ENCODE results near the gene BTBD9. TPM values are rescaled to one million over a fixed set of nuclear protein-coding genes. Genes with fewer than 3 reads are reported as not detected.

BTBD9 gene
- total and polyA plus RNA-seq, 2 donors (not counting 3 experiments of a cell fraction or from before 2014, with no cell fraction given) = 4.9 to 15.0 TPM

- no TSS peak for BruUV-seq (replicated peaks)
- TF ChIP-seq MYC (IDR thresholded peaks at IDR 0.05; ENCODE audit: low read depth, low read length) (no peak), MAX (IDR thresholded peaks at IDR 0.05; ENCODE audit: insufficient read depth, insufficient read length) (no peak), JUN (IDR thresholded peaks at IDR 0.05; ENCODE audit: borderline replicate concordance, insufficient read depth, insufficient read length, low read depth) (no peak), GATA2 (IDR thresholded peaks at IDR 0.05; ENCODE audit: insufficient read depth, insufficient read length, low read depth, low read length) (no peak), EZH2 (IDR thresholded peaks at IDR 0.05; ENCODE audit: borderline replicate concordance, low read depth, low read length, severe bottlenecking) (no peak), POLR2A (IDR thresholded peaks at IDR 0.05; ENCODE audit: low read depth, low read length) (no peak), CTCF (IDR thresholded peaks at IDR 0.05; ENCODE audit: extremely low read depth in 1 of 2, insufficient read depth in 1 of 2, low read depth in 1 of 2, low read length in 2 of 2) (no peak), FOS (IDR thresholded peaks at IDR 0.05; ENCODE audit: borderline replicate concordance, insufficient read depth, low read length) (no peak), POLR2AphosphoS5 (IDR thresholded peaks at IDR 0.05; ENCODE audit: insufficient read depth, low read depth, low read length) (no peak)
- CTCF ChIA-PET = interaction anchor here (1.1 kb wide), 1 partner anchor 9 kb away, joined by 5 read pairs; no protein-coding TSS in a partner anchor
Measured at GRCh38 chr6:38352636-38353035, 287.1 kb downstream of the BTBD9 start.

More at GRCh38 chr6:38352636-38353035, 287.1 kb downstream of the BTBD9 start:
- H2AFZ ChIP-seq (ENCODE audit: low read depth, low read length) = no peak overlapping the region
- H3K79me2 ChIP-seq (ENCODE audit: control insufficient read depth, insufficient read depth, low read length) = no peaks in the 10 kb centered on the region
- DNase-seq (ENCODE audit: low read depth, low spot score) (no peak), FAIRE-seq (no peak)
- H3K9me1 ChIP-seq (replicated peaks; ENCODE audit: control insufficient read depth, extremely low read depth, insufficient read depth, low read length) = no peaks in the 10 kb centered on the region
- no peaks in the 10 kb centered on the region for H3K36me3 ChIP-seq (ENCODE audit: control insufficient read depth in 2 of 2, extremely low read depth in 1 of 2, insufficient read depth in 2 of 2, low read length in 2 of 2)
- dilution Hi-C loops (cut with MboI; ENCODE audit: extremely low pct_ligation_motif_present, low sequenced_read_pairs) (no loop called here), intact Hi-C loops (cut with micrococcal nuclease) (no loop called here)
- H3K9ac ChIP-seq (replicated peaks; ENCODE audit: extremely low read depth, insufficient read depth, low read length) = no peak overlapping the region
- H3K9me3 ChIP-seq (replicated peaks; ENCODE audit: control insufficient read depth, insufficient read depth, low read length) = no peaks in the 10 kb centered on the region
- H3K27ac ChIP-seq (ENCODE audit: insufficient read depth, low read depth, low read length) = no peak overlapping the region
- no peak overlapping the region for H3K4me2 ChIP-seq (ENCODE audit: insufficient read depth, low read length)
- no peak overlapping the region for H3K4me3 ChIP-seq (replicated peaks in 1 of 3; ENCODE audit: insufficient read depth in 1 of 3, low read depth in 1 of 3, low read length in 3 of 3)
- H4K20me1 ChIP-seq (replicated peaks; ENCODE audit: control insufficient read depth, extremely low read depth, insufficient read depth, low read length) = no peaks in the 10 kb centered on the region
- no peaks in the 10 kb centered on the region for H3K4me1 ChIP-seq (ENCODE audit: control insufficient read depth, extremely low read depth, insufficient read depth, low read length)
- no peaks in the 10 kb centered on the region for H3K27me3 ChIP-seq (ENCODE audit: control insufficient read depth in 2 of 2, insufficient read depth in 2 of 2, low read length in 2 of 2)
- POLR2A ChIA-PET = no interaction called here

All from endothelial cell of umbilical vein (primary cell).